Hepatocyte (in vitro differentiated cells): ENCODE results near the gene CCDC174. TPM values are rescaled to one million over a fixed set of nuclear protein-coding genes. Genes with fewer than 3 reads are reported as not detected.

Experiments used
- DNase-seq: peaks from one replicate; pipeline ENCODE4 v3.0.0-alpha.2; 2016; ENCODE audit warnings: low spot score
- H2AFZ ChIP-seq: fragments of 200-600 bp; sonication (generic); 2 replicates; pipeline ENCODE4 v1.6.0; 2016; ENCODE audit warnings: antibody characterized with exemption, mild to moderate bottlenecking
- H3K27ac ChIP-seq: fragments of 200-600 bp; sonication (generic); 2 replicates; pipeline ENCODE4 v1.5.1; 2016; ENCODE audit warnings: mild to moderate bottlenecking
- H3K27me3 ChIP-seq: fragments of 200-600 bp; sonication (generic); 2 replicates; pipeline ENCODE4 v1.6.1; 2016
- H3K36me3 ChIP-seq: fragments of 200-600 bp; sonication (generic); replicated peaks from 2 replicates; pipeline ENCODE4 v1.5.1; 2016; ENCODE audit warnings: low read depth; ENCODE audit not compliant: insufficient read depth
- H3K4me1 ChIP-seq: fragments of 200-600 bp; sonication (generic); 2 replicates; pipeline ENCODE4 v1.5.1; 2016; ENCODE audit warnings: mild to moderate bottlenecking, moderate library complexity; ENCODE audit not compliant: insufficient read depth
- H3K4me2 ChIP-seq: fragments of 200-600 bp; sonication (generic); 2 replicates; pipeline ENCODE4 v1.6.0; 2016
- H3K4me3 ChIP-seq: fragments of 200-600 bp; sonication (generic); 2 replicates; pipeline ENCODE4 v1.5.1; 2016; ENCODE audit warnings: mild to moderate bottlenecking
- H3K79me2 ChIP-seq: fragments of 200-600 bp; sonication (generic); 2 replicates; pipeline ENCODE4 v1.6.0; 2017; ENCODE audit warnings: mild to moderate bottlenecking
- H3K9me2 ChIP-seq: fragments of 200-600 bp; sonication (generic); replicated peaks from 2 replicates; pipeline ENCODE4 v1.6.0; 2017; ENCODE audit warnings: mild to moderate bottlenecking; ENCODE audit not compliant: insufficient read depth
- H3K9me3 ChIP-seq: fragments of 200-600 bp; sonication (generic); 2 replicates; pipeline ENCODE4 v1.5.1; 2016; ENCODE audit warnings: low read depth, mild to moderate bottlenecking
- H4K20me1 ChIP-seq: fragments of 200-600 bp; sonication (generic); 2 replicates; pipeline ENCODE4 v1.6.0; 2016; ENCODE audit warnings: mild to moderate bottlenecking; ENCODE audit not compliant: insufficient read depth, poor library complexity, severe bottlenecking
- EZH2 ChIP-seq: fragments of 200-600 bp; sonication (generic); IDR thresholded peaks from 2 replicates; pipeline ENCODE4 v1.6.1; 2016; ENCODE audit warnings: antibody characterized with exemption, mild to moderate bottlenecking, borderline replicate concordance
- EZH2phosphoT487 ChIP-seq: fragments of 200-600 bp; sonication (generic); IDR thresholded peaks from one replicate; pipeline ENCODE4 v1.6.1; 2018; ENCODE audit warnings: antibody characterized with exemption, mild to moderate bottlenecking, low read depth, moderate library complexity; ENCODE audit not compliant: unreplicated experiment, severe bottlenecking
- WGBS: methylation state at CpG from one replicate; pipeline ENCODE4 v1.1.6; 2016; ENCODE audit warnings: low lambda C conversion rate; ENCODE audit errors: missing lambda C conversion rate; 5-methylcytosine and 5-hydroxymethylcytosine counted together
- polyA plus RNA-seq: library from polyadenylated mRNA; unstranded; fragments of >200 nt; fragmentation: Nextera tagmentation; extraction: Ambion mirVana; gene quantifications from 2 replicates; pipeline ENCODE4 v1.2.1, GENCODE V29; 2016
- total RNA-seq: library from RNA; depleted of rRNA; stranded (reverse); fragments of >200 nt; gene quantifications from 2 replicates; pipeline ENCODE4 v1.2.3, GENCODE V29; 2014
- TF ChIP-seq, protein P1 (sequence below): fragments of 200-600 bp; sonication (generic); IDR thresholded peaks from 2 replicates; pipeline ENCODE4 v1.5.1; 2016; ENCODE audit warnings: antibody characterized with exemption, mild to moderate bottlenecking; ENCODE audit not compliant: poor library complexity

CCDC174 gene
- total and polyA plus RNA-seq, 2 experiments from 2014 or later, result 18.6 to 23.6 TPM

DNA sequence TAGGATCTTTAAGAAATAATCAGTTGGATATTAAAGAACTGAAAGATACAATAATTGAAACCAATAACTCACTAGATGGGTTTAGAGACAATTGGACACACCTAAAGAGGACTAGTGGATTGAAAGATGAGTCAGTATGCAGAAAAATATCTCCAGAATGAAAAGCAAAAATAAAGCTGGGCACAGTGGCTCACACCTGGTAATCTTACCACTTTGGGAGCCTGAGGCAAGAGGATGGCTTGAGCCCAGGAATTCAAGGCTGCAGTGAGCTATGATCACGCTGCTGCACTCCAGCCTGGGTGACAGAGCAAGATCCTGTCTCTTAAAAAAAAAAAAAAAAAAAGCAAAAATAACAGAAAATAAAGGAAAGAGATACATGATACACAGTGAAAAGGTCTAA, 37.4 kb upstream of the CCDC174 start:
- no peak overlapping the region for H3K27ac ChIP-seq

DNA sequence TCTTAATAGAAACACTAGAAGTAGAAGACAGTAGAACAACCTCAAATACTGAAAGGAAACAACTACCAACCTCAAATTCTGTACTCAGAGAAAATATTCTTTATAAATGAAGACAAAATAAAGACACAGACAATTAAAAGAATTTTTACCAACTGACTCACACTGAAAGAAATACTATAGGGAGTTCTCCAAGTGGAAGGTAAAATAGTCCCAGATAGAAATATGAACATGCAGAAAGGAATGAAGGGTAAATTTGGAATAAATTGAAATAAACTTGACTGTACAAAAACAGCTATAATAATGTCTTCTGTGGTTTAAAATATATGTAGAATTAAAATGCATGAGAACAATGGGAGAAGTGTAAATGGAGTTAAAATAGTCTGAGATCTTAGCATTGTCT, 36.7 kb upstream of the CCDC174 start:
- H2AFZ ChIP-seq, result no peak overlapping the region
- H3K9me3 ChIP-seq, result no peaks in the 10 kb centered on the region
- no peaks in the 10 kb centered on the region for H3K79me2 ChIP-seq
- H3K36me3 ChIP-seq, result no peaks in the 10 kb centered on the region
- H3K27me3 ChIP-seq, result peaks cover 7% of the 10 kb centered on the region
- TF ChIP-seq EZH2 (no peak), EZH2phosphoT487 (no peak)
- TF ChIP-seq, protein P1, sequence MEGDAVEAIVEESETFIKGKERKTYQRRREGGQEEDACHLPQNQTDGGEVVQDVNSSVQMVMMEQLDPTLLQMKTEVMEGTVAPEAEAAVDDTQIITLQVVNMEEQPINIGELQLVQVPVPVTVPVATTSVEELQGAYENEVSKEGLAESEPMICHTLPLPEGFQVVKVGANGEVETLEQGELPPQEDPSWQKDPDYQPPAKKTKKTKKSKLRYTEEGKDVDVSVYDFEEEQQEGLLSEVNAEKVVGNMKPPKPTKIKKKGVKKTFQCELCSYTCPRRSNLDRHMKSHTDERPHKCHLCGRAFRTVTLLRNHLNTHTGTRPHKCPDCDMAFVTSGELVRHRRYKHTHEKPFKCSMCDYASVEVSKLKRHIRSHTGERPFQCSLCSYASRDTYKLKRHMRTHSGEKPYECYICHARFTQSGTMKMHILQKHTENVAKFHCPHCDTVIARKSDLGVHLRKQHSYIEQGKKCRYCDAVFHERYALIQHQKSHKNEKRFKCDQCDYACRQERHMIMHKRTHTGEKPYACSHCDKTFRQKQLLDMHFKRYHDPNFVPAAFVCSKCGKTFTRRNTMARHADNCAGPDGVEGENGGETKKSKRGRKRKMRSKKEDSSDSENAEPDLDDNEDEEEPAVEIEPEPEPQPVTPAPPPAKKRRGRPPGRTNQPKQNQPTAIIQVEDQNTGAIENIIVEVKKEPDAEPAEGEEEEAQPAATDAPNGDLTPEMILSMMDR, result no peak
- H3K4me2 ChIP-seq, result no peak overlapping the region
- no peaks in the 10 kb centered on the region for H3K4me1 ChIP-seq
- H3K9me2 ChIP-seq, result no peaks in the 10 kb centered on the region
- H4K20me1 ChIP-seq, result no peaks in the 10 kb centered on the region
- DNase-seq, result no peak
- H3K4me3 ChIP-seq, result no peak overlapping the region
- no peak overlapping the region for H3K27ac ChIP-seq

More for the DNA sequence above, 37.4 kb upstream of the CCDC174 start:
- TF ChIP-seq EZH2 (no peak), EZH2phosphoT487 (no peak)
- TF ChIP-seq, protein P1, result no peak
- no peaks in the 10 kb centered on the region for H3K79me2 ChIP-seq
- peaks cover 8% of the 10 kb centered on the region for H3K27me3 ChIP-seq
- H3K36me3 ChIP-seq, result no peaks in the 10 kb centered on the region
- H3K4me2 ChIP-seq, result no peak overlapping the region
- H3K9me3 ChIP-seq, result no peaks in the 10 kb centered on the region
- H3K4me3 ChIP-seq, result no peak overlapping the region
- no peak for DNase-seq
- 67% methylated on average over 1 of the region's 1 CpG for WGBS
- H2AFZ ChIP-seq, result no peak overlapping the region
- no peaks in the 10 kb centered on the region for H3K9me2 ChIP-seq
- no peaks in the 10 kb centered on the region for H4K20me1 ChIP-seq
- no peaks in the 10 kb centered on the region for H3K4me1 ChIP-seq

DNA sequence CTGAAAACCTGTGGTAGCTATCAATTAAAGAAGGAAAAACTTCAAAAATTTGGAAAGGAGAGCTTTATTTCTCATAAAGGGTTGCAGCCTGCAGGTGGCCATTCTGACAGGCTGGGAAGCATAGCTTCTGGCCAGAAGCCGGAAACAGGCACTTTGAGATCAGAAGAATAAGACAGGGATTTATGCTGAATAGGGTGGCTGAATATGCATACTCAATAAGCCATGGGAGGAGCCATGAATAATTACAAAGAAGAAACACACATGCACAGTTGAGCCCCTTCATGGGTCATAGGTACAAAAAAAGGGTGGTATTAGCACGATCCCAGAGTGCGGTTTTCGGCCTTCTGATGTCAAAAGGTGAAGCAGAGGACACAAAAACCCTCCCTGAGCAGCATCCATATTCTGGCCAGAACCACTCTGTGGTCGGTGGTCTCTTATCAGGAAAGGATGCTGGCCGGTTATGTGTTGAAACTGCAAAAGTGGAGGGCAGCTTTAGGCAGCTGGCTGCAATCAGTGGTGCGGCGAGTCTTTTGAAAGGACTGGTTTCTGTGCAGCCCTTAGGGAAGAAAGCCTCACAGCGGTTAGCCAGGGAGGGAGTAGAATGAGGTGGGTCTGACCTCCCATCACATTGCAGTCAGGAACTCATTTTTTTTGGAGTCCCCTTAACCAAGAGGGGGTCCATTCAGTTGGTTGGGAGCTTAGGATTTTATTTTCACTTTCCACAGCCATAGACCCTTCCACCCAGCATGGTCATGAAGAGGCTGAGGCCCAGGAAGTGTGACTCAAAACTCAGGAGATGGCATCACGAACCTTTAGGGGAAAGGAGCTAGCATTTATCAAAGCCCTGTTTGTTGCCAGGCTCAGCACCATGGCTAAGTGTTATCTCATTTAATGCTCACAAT, 34.7 kb upstream of the CCDC174 start:
- Histone ChIP-seq H3K79me2 (no peaks in the 10 kb centered on the region), H3K9me2 (no peaks in the 10 kb centered on the region), H3K36me3 (no peaks in the 10 kb centered on the region), H3K4me2 (no peak overlapping the region), H3K4me1 (no peaks in the 10 kb centered on the region), H2AFZ (no peak overlapping the region), H3K27me3 (peaks cover 3% of the 10 kb centered on the region), H4K20me1 (no peaks in the 10 kb centered on the region), H3K4me3 (no peak overlapping the region), H3K9me3 (no peaks in the 10 kb centered on the region), H3K27ac (no peak overlapping the region)
- TF ChIP-seq, protein P1, result no peak
- TF ChIP-seq EZH2, result no peak
- TF ChIP-seq EZH2phosphoT487, result no peak
- no peak for DNase-seq
- WGBS, result 72% methylated on average over 10 of the region's 10 CpGs
